Neural progenitor cell (in vitro differentiated cells): Measurements from ENCODE around the gene CISD3.

Experiments
- EZH2 ChIP-seq: fragments of 200-600 bp; sonication (generic); IDR thresholded peaks from 2 replicates; pipeline ENCODE4 v1.6.1; 2017; ENCODE audit warnings: antibody characterized with exemption, mild to moderate bottlenecking, moderate library complexity
- EZH2phosphoT487 ChIP-seq: fragments of 200-600 bp; sonication (generic); IDR thresholded peaks from 2 replicates; pipeline ENCODE4 v1.6.1; 2017; ENCODE audit warnings: antibody characterized with exemption
- TF ChIP-seq, protein P1 (sequence below): fragments of 200-600 bp; sonication (generic); IDR thresholded peaks from 2 replicates; pipeline ENCODE4 v1.5.1; 2017; ENCODE audit warnings: antibody characterized with exemption, mild to moderate bottlenecking

- TF ChIP-seq, protein P1, sequence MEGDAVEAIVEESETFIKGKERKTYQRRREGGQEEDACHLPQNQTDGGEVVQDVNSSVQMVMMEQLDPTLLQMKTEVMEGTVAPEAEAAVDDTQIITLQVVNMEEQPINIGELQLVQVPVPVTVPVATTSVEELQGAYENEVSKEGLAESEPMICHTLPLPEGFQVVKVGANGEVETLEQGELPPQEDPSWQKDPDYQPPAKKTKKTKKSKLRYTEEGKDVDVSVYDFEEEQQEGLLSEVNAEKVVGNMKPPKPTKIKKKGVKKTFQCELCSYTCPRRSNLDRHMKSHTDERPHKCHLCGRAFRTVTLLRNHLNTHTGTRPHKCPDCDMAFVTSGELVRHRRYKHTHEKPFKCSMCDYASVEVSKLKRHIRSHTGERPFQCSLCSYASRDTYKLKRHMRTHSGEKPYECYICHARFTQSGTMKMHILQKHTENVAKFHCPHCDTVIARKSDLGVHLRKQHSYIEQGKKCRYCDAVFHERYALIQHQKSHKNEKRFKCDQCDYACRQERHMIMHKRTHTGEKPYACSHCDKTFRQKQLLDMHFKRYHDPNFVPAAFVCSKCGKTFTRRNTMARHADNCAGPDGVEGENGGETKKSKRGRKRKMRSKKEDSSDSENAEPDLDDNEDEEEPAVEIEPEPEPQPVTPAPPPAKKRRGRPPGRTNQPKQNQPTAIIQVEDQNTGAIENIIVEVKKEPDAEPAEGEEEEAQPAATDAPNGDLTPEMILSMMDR: no peak
- TF ChIP-seq EZH2 (no peak), EZH2phosphoT487 (no peak)
Measured at GRCh38 chr17:38741461-38741860, 11.3 kb downstream of the CISD3 start.
